Peyer's patch (tissue), 4 donors: ENCODE data around the gene THBS3. TPM values are rescaled to one million over a fixed set of nuclear protein-coding genes. Genes with fewer than 3 reads are reported as not detected.

Experiments used
- DNase-seq, 3 donors: peaks; one replicate each; pipeline ENCODE4 v3.0.0-alpha.2; 2017 to 2019
- H3K27ac ChIP-seq, 4 donors: fragments of 200-600 bp; sonication (generic); one replicate each; pipeline ENCODE4 v1.5.1; 2016 to 2019
- H3K27me3 ChIP-seq, 2 donors: fragments of 200-600 bp; sonication (generic); one replicate each; pipeline ENCODE4 v1.5.1; 2019
- H3K36me3 ChIP-seq, 3 donors: fragments of 200-600 bp; sonication (generic); one replicate each; pipeline ENCODE4 v1.5.1; 2016 to 2019
- H3K4me1 ChIP-seq, 4 donors: fragments of 200-600 bp; sonication (generic); one replicate each; pipeline ENCODE4 v1.5.1; 2016 to 2019
- H3K4me3 ChIP-seq, 4 donors: fragments of 200-600 bp; sonication (generic); 1 replicate in 3 of 4; 2 replicates in 1 of 4; pipeline ENCODE4 v1.5.1; 2016 to 2019; ENCODE audit warnings: mild to moderate bottlenecking in 1 of 4
- H3K9me3 ChIP-seq, 4 donors: fragments of 200-600 bp; sonication (generic); one replicate each; pipeline ENCODE4 v1.5.1; 2016 to 2019; ENCODE audit warnings: mild to moderate bottlenecking in 1 of 4
- POLR2A ChIP-seq, 2 donors: fragments of 450-650 bp; IDR thresholded peaks; one replicate each; pipeline ENCODE4 v1.5.1; 2017; ENCODE audit warnings: antibody characterized with exemption in 2 of 2, mild to moderate bottlenecking in 2 of 2, moderate library complexity in 2 of 2
- total RNA-seq, 4 donors: library from RNA; depleted of rRNA; stranded (reverse); fragments of >200 nt; gene quantifications; one replicate each; pipeline ENCODE4 v1.1.0, GENCODE V29; 2016
- TF ChIP-seq, protein P1 (sequence below), 6 experiments: fragments of 450-650 bp in 4 of 6; fragments of 200-600 bp in 2 of 6; sonication (generic) in 1 of 6; IDR thresholded peaks; one replicate each; pipeline ENCODE4 v1.5.1; 2017 to 2019; ENCODE audit warnings: antibody characterized with exemption in 6 of 6, mild to moderate bottlenecking in 3 of 6, moderate library complexity in 1 of 6

Gene THBS3
- total RNA-seq, 4 donors from 2014 or later: 15.9 to 58.6 (median 46.5) TPM

DNA sequence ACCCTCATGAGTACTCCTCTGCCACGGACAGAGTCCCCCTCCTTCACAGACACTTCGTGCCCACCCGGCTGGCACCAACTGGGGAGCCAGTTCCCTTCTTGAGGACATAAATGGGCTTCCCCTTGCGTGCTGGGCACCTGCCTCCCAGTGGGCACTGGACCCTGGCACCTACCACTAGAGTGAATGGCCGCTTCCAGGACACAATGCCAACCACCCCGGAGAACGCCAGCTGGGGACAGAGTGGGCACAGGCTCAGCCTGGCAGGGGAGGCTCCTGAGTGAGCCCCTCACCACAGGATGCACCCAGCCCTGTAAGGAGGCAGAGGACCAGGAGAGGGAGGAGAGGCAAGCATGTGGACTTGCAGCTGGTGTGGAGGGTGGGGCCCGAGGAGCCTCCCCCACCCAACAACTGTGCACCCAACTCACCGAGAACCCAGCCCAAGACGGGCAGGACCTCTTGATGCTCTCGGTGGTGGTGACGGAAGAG is 46.6 kb upstream of the THBS3 start:
- Histone ChIP-seq H3K4me1 (peaks cover 4 to 27% (median 17%) of the 10 kb centered on the region in 4 donors), H3K27ac (peak overlapping the region in 3 of 4 donors; percentile 82 to 97 (median 96)), H3K27me3 (no peaks in the 10 kb centered on the region), H3K4me3 (peak overlapping the region; percentile 68 to 93 (median 83)), H3K9me3 (no peaks in the 10 kb centered on the region), H3K36me3 (peaks cover 0 to 14% (median 0%) of the 10 kb centered on the region in 3 donors)
- DNase-seq: no peak
- TF ChIP-seq POLR2A (IDR thresholded peaks at IDR 0.05): no peak
- TF ChIP-seq, protein P1, sequence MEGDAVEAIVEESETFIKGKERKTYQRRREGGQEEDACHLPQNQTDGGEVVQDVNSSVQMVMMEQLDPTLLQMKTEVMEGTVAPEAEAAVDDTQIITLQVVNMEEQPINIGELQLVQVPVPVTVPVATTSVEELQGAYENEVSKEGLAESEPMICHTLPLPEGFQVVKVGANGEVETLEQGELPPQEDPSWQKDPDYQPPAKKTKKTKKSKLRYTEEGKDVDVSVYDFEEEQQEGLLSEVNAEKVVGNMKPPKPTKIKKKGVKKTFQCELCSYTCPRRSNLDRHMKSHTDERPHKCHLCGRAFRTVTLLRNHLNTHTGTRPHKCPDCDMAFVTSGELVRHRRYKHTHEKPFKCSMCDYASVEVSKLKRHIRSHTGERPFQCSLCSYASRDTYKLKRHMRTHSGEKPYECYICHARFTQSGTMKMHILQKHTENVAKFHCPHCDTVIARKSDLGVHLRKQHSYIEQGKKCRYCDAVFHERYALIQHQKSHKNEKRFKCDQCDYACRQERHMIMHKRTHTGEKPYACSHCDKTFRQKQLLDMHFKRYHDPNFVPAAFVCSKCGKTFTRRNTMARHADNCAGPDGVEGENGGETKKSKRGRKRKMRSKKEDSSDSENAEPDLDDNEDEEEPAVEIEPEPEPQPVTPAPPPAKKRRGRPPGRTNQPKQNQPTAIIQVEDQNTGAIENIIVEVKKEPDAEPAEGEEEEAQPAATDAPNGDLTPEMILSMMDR (IDR thresholded peaks at IDR 0.05): no peak

DNA sequence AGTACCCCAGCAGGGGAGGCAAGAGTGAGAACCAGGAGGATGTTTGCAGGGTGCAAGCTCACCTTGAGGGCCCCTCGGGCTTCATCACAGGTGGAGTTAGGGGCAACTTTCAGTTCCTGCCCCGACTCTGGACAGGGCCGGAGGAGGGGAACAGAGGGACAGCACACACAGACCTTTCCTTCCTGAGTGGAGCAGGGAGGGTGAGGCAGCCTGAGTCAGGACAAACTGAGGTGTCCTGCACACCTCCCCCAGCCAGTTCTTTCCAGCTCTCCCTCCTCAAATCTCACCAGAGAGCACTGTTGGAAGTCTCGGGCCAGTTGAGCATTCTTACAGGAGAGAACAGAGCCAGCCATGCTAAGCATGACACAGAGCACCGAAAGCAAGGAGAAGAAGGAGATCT is 46.1 kb upstream of the THBS3 start:
- TF ChIP-seq, protein P1 (IDR thresholded peaks at IDR 0.05): no peak
- TF ChIP-seq POLR2A (IDR thresholded peaks at IDR 0.05): no peak
- H3K36me3 ChIP-seq: peaks cover 0 to 14% (median 0%) of the 10 kb centered on the region in 3 donors
- no peak overlapping the region for H3K27ac ChIP-seq
- peak overlapping the region in 2 of 4 donors; percentile 89 to 93 for H3K4me3 ChIP-seq
- H3K4me1 ChIP-seq: peaks cover 4 to 27% (median 17%) of the 10 kb centered on the region in 4 donors
- H3K9me3 ChIP-seq: no peaks in the 10 kb centered on the region
- no peaks in the 10 kb centered on the region for H3K27me3 ChIP-seq
- DNase-seq: no peak

DNA sequence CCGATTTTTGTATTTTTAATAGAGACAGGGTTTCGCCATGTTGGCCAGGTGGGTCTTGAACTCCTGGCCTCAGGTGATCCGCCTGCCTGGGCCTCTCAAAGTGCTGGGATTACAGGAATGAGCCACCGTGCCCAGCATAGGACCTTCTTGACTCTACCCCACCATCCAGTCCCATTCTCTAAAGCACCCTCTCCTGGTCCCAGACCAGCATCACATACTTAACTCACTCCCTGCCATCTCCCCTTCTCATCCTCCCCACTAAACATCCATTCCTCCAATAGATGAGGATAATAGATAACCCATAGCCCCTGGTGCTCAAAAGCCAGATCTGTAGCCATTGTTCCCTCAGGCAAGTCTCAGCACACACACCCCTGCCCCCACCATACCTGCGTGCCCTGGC is 45.5 kb upstream of the THBS3 start:
- H3K4me1 ChIP-seq: peaks cover 4 to 27% (median 17%) of the 10 kb centered on the region in 4 donors
- no peak overlapping the region for H3K27ac ChIP-seq
- no peak for DNase-seq
- no peaks in the 10 kb centered on the region for H3K27me3 ChIP-seq
- no peak for TF ChIP-seq POLR2A (IDR thresholded peaks at IDR 0.05)
- TF ChIP-seq, protein P1 (IDR thresholded peaks at IDR 0.05): no peak
- no peak overlapping the region for H3K4me3 ChIP-seq
- H3K9me3 ChIP-seq: no peaks in the 10 kb centered on the region
- peaks cover 0 to 10% (median 0%) of the 10 kb centered on the region in 3 donors for H3K36me3 ChIP-seq

DNA sequence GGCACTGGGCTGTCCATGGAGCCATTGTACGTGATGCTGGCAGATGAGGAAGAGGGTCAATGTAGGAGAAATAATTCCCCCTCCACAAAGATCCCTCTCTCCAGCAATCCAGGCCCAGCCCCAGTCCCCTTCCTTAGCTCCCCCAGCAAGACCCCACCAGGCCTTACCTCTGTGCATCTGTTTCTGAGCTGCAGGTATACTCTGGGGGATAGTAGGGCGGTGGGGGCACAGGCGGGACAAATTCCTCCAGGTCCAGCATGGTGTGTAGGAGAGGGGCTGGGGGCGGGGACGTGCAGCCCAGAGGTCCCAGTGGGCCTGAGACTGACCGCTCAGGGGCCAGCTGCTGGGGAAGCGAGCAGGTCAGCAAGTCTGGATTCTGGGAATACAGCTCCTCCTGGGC is 43.9 kb upstream of the THBS3 start:
- Histone ChIP-seq H3K4me3 (no peak overlapping the region), H3K27me3 (no peaks in the 10 kb centered on the region), H3K9me3 (no peaks in the 10 kb centered on the region), H3K4me1 (peaks cover 4 to 27% (median 17%) of the 10 kb centered on the region in 4 donors), H3K36me3 (peaks cover 0 to 8% (median 0%) of the 10 kb centered on the region in 3 donors), H3K27ac (no peak overlapping the region)
- TF ChIP-seq POLR2A (IDR thresholded peaks at IDR 0.05): no peak
- TF ChIP-seq, protein P1 (IDR thresholded peaks at IDR 0.05): no peak
- no peak for DNase-seq

DNA sequence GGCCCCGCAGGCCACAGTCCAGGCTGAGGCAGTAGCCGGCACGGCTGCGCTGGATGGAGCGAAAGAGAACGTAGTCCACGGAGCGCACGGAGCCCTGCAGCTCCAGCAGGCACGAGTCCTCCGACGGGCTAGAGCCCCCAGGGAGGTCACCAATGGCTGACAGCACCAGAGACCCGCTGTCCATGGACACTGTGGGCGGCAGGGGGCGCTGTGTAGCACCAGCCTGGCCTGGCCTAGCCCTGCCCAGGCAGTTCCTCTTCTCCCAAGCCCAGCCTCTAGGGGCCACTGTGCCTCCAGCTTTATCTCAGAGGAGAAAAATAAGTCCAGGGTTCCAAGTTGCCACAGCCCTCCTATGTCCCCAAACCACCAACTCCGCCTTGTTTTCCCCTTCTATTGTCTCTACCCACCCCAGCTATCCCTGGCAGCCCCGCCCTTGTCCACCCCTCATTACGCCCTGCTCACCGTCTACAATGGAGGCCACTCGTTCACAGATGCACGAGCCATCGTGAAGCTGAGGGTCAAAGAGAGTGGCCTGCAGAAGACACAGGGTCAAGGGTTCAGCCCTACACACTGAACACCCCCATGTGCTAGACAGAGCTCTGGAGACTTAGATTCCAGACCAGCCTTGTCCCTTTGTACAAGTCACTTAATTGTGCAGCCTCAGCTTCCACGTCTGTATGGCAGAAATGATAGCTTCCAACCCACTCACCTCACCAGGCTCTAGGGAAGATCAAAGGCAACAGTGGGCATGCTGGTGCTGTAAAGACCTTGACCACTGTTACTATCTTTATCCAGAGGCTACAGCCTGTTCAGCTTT is 43.1 kb upstream of the THBS3 start:
- H3K27me3 ChIP-seq: no peaks in the 10 kb centered on the region
- peak; percentile 91 to 96 (median 95) for DNase-seq
- H3K4me1 ChIP-seq: peaks cover 1 to 27% (median 17%) of the 10 kb centered on the region in 4 donors
- peak overlapping the region; percentile 33 to 50 (median 43) for H3K4me3 ChIP-seq
- TF ChIP-seq, protein P1 (IDR thresholded peaks at IDR 0.05): peak; percentile 99 to 100 (median 100)
- TF ChIP-seq POLR2A (IDR thresholded peaks at IDR 0.05): no peak
- H3K9me3 ChIP-seq: no peaks in the 10 kb centered on the region
- peak overlapping the region in 3 of 4 donors; percentile 29 to 68 (median 37) for H3K27ac ChIP-seq
- H3K36me3 ChIP-seq: peaks cover 0 to 8% (median 0%) of the 10 kb centered on the region in 3 donors
